Stimulated activated CD4-positive, alpha-beta T cell treated with anti-CD3 and anti-CD28 coated beads, Interleukin-1b, Interleukin-23, amount 100 ng/mL, for 24 hours (primary cell): ENCODE measurements around the gene S100A12.

Experiments used
- DNase-seq, 4 experiments: peaks; one replicate each; pipeline ENCODE4 v3.0.0-alpha.2; 2020; ENCODE audit warnings: low read depth in 4 of 4, low spot score in 1 of 4

Gene S100A12

GRCh38 chr1:153337980-153338853 lies 37.2 kb downstream of the S100A12 start:
- DNase-seq: no peak

- DNase-seq: no peak
Observed at GRCh38 chr1:153336650-153337049, 38.8 kb downstream of the S100A12 start.

GRCh38 chr1:153333902-153334301 lies 41.5 kb downstream of the S100A12 start:
- no peak for DNase-seq

GRCh38 chr1:153324912-153325311 lies 50.5 kb downstream of the S100A12 start:
- DNase-seq: no peak
